ENCODE results near the gene NDFIP2.

GRCh38 chr13:79490824-79491223 lies 9.9 kb downstream of the NDFIP2 start:
- TF ChIP-seq CTCF (IDR thresholded peaks at IDR 0.05; ENCODE audit: low read depth, low read length) (no peak), POLR2A (IDR thresholded peaks at IDR 0.05; ENCODE audit: extremely low read depth, insufficient read length) (no peak), MAX (IDR thresholded peaks at IDR 0.05; ENCODE audit: low read depth, low read length) (no peak), MYC (IDR thresholded peaks at IDR 0.05; ENCODE audit: low read depth, low read length) (no peak)
